Measurements from ENCODE around the gene HSH2D. TPM values are rescaled to one million over a fixed set of nuclear protein-coding genes. Genes with fewer than 3 reads are reported as not detected.
A peak's percentile ranks its signal among the peaks of the same experiment; 100 is the strongest.

The HSH2D gene
- total and polyA plus RNA-seq, 2 of the 13 experiments (the other 11 are each of a cell fraction or from before 2014, with no cell fraction given): 0.69 to 3.2 TPM

DNA sequence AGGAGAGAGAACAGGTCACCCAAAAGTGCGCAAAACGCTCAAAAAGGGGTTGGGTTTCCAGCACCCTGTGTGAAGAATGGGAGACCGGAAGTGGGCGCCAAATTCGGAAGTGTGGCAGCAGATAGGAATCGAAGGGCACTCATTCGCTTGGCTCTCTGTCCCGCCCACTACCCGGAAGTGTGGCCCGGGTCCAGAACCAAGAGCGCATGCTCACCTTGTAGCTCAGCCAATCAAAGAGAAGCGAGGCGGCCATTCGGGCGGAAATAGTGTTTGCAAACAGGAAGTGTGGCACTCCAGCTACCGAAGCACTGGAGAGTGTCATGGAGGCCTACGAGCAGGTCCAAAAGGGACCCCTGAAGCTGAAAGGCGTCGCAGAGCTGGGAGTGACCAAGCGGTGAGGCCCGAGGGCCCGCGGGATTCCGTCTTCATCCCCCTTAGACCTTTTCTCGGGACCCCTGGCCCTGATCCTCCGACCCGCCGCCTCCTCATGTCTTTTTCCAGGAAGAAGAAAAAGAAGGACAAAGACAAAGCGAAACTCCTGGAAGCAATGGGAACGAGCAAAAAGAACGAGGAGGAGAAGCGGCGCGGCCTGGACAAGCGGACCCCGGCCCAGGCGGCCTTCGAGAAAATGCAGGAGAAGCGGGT is 41.8 kb downstream of the HSH2D start, which contains the start of gene FAM32A (continued):
- no peak for TF ChIP-seq SRSF9 (IDR thresholded peaks at IDR 0.05; ENCODE audit: borderline replicate concordance, insufficient read depth, low read depth, low read length, poor library complexity, severe bottlenecking)
- TF ChIP-seq, protein P1, sequence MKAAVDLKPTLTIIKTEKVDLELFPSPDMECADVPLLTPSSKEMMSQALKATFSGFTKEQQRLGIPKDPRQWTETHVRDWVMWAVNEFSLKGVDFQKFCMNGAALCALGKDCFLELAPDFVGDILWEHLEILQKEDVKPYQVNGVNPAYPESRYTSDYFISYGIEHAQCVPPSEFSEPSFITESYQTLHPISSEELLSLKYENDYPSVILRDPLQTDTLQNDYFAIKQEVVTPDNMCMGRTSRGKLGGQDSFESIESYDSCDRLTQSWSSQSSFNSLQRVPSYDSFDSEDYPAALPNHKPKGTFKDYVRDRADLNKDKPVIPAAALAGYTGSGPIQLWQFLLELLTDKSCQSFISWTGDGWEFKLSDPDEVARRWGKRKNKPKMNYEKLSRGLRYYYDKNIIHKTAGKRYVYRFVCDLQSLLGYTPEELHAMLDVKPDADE (CRISPR knock-in tag; IDR thresholded peaks at IDR 0.05): no peak
- no peak for TF ChIP-seq SNAI1 (CRISPR knock-in tag; IDR thresholded peaks at IDR 0.05; ENCODE audit: borderline replicate concordance)
- TF ChIP-seq HIC2 (CRISPR knock-in tag; IDR thresholded peaks at IDR 0.05; ENCODE audit: low read depth): no peak
- no peak for TF ChIP-seq ZNF644 (CRISPR knock-in tag; IDR thresholded peaks at IDR 0.05; ENCODE audit: low read depth)
- no peak for TF ChIP-seq ZNF7 (CRISPR knock-in tag; IDR thresholded peaks at IDR 0.05)
- no peak for TF ChIP-seq NFRKB (IDR thresholded peaks at IDR 0.05)
- peak; percentile 38; the same call in 1 of the 2 replicates for TF ChIP-seq CREB1 (IDR thresholded peaks at IDR 0.05)
- peak; percentile 81 for TF ChIP-seq CREB1 (CRISPR knock-in tag; IDR thresholded peaks at IDR 0.05)
- peak; percentile 77; the same call in 1 of the 2 replicates for TF ChIP-seq SIN3B (IDR thresholded peaks at IDR 0.05; ENCODE audit: low read length)
- TF ChIP-seq HOXA7 (CRISPR knock-in tag; IDR thresholded peaks at IDR 0.05): no peak
- 0 out of 2 replicates have a peak, but pooled peaks have one; percentile 23 for TF ChIP-seq MED1 (CRISPR knock-in tag; IDR thresholded peaks at IDR 0.05)
- TF ChIP-seq RFX1 (IDR thresholded peaks at IDR 0.05): no peak
- TF ChIP-seq IRF2 (CRISPR knock-in tag; IDR thresholded peaks at IDR 0.05): peak; percentile 38; the same call in 1 of the 2 replicates
- TF ChIP-seq RORA (CRISPR knock-in tag; IDR thresholded peaks at IDR 0.05): no peak
- no peak for TF ChIP-seq EED (CRISPR knock-in tag; IDR thresholded peaks at IDR 0.05)
- no peak for TF ChIP-seq BHLHE40 (IDR thresholded peaks at IDR 0.05; ENCODE audit: low read length)
- TF ChIP-seq ZNF292 (CRISPR knock-in tag; IDR thresholded peaks at IDR 0.05; ENCODE audit: borderline replicate concordance, low read depth): no peak
- TF ChIP-seq LCORL (IDR thresholded peaks at IDR 0.05): no peak
- TF ChIP-seq LCORL (CRISPR knock-in tag; IDR thresholded peaks at IDR 0.05): no peak
- TF ChIP-seq NR2F2 (IDR thresholded peaks at IDR 0.05; ENCODE audit: borderline replicate concordance, low read depth): no peak
- no peak for TF ChIP-seq ZNF678 (CRISPR knock-in tag; IDR thresholded peaks at IDR 0.05)
- no peak; the same call in 1 of the 2 replicates for TF ChIP-seq ZNF746 (CRISPR knock-in tag; IDR thresholded peaks at IDR 0.05)
- TF ChIP-seq ISL2 (CRISPR knock-in tag; IDR thresholded peaks at IDR 0.05): 0 out of 2 replicates have a peak, but pooled peaks have one; percentile 25
- TF ChIP-seq REST (IDR thresholded peaks at IDR 0.05; ENCODE audit: borderline replicate concordance in 1 of 2, low read depth in 1 of 2, low read length in 2 of 2): 0 out of 4 replicates have a peak, but pooled peaks of 1 of the 2 experiments have one; percentile 27
- TF ChIP-seq ZFX (CRISPR knock-in tag; IDR thresholded peaks at IDR 0.05; ENCODE audit: low read depth): peak; percentile 92
- no peak for TF ChIP-seq MTA1 (CRISPR knock-in tag; IDR thresholded peaks at IDR 0.05; ENCODE audit: borderline replicate concordance)
